Endodermal cell (in vitro differentiated cells): ENCODE measurements around the gene NDUFV1. TPM values are rescaled to one million over a fixed set of nuclear protein-coding genes. Genes with fewer than 3 reads are reported as not detected.
"Not testable (repeated sequence)": the region's sequence is repeated elsewhere in the genome, so short reads cannot be mapped to it uniquely, and the experiment has no call there.

Experiments used
- DNase-seq: peaks from one replicate; pipeline ENCODE4 v3.0.0-alpha.2; 2017
- H3K27ac ChIP-seq: 2 replicates; pipeline ENCODE4 v1.5.1; 2013; ENCODE audit warnings: mild to moderate bottlenecking, low read depth, low read length, moderate library complexity
- H3K27me3 ChIP-seq: 2 replicates; pipeline ENCODE4 v1.6.1; 2013; ENCODE audit warnings: mild to moderate bottlenecking, low read length, moderate library complexity; ENCODE audit not compliant: insufficient read depth, control insufficient read depth, poor library complexity, severe bottlenecking
- H3K36me3 ChIP-seq: 2 replicates; pipeline ENCODE4 v1.7.0; 2013; ENCODE audit warnings: mild to moderate bottlenecking, low read length, moderate library complexity; ENCODE audit not compliant: control insufficient read depth, insufficient read depth
- H3K4me1 ChIP-seq: one replicate; pipeline ENCODE4 v1.7.0; 2013; ENCODE audit warnings: low read length; ENCODE audit not compliant: control insufficient read depth, insufficient read depth
- H3K4me3 ChIP-seq: 2 replicates; pipeline ENCODE4 v1.5.1; 2013; ENCODE audit warnings: mild to moderate bottlenecking, low read length, moderate library complexity
- H3K9ac ChIP-seq: 2 replicates; pipeline ENCODE4 v1.6.1; 2013; ENCODE audit warnings: mild to moderate bottlenecking, low read length, moderate library complexity; ENCODE audit not compliant: poor library complexity, severe bottlenecking; ENCODE audit errors: extremely low read depth
- H3K9me3 ChIP-seq: 2 replicates; pipeline ENCODE4 v1.6.1; 2013; ENCODE audit warnings: mild to moderate bottlenecking, low read length, moderate library complexity; ENCODE audit not compliant: control insufficient read depth
- H3K27ac Mint-ChIP-seq: 2 replicates; pipeline ENCODE4 v1.8.0; 2020; ENCODE audit warnings: mixed read lengths
- H3K27me3 Mint-ChIP-seq: 2 replicates; pipeline ENCODE4 v1.8.0; 2021; ENCODE audit warnings: mild to moderate bottlenecking, mixed read lengths; ENCODE audit not compliant: insufficient read depth
- H3K36me3 Mint-ChIP-seq: 2 replicates; pipeline ENCODE4 v1.8.0; 2020; ENCODE audit warnings: low read depth, mixed read lengths
- H3K4me1 Mint-ChIP-seq: 2 replicates; pipeline ENCODE4 v1.8.0; 2020; ENCODE audit warnings: mixed read lengths
- H3K4me3 Mint-ChIP-seq: 2 replicates; pipeline ENCODE4 v1.8.0; 2020; ENCODE audit warnings: mild to moderate bottlenecking, moderate library complexity, mixed read lengths
- H3K9me3 Mint-ChIP-seq: 2 replicates; pipeline ENCODE4 v1.8.0; 2020; ENCODE audit warnings: mild to moderate bottlenecking, mixed read lengths
- CTCF ChIP-seq: fragments of 200-600 bp; sonication (generic); conservative IDR thresholded peaks from 2 replicates; pipeline ENCODE4 v1.5.0; 2021; ENCODE audit warnings: antibody characterized with exemption, mild to moderate bottlenecking
- WGBS, 2 experiments: methylation state at CpG; one replicate each; pipeline versions ENCODE4 v1.1.5 to v1.1.7; 2013; ENCODE audit warnings: missing lambda C conversion rate in 2 of 2, mixed read lengths in 1 of 2; ENCODE audit not compliant: insufficient coverage in 1 of 2, insufficient read length in 1 of 2; 5-methylcytosine and 5-hydroxymethylcytosine counted together
- total RNA-seq, 2 donors: library from RNA; stranded (reverse); fragmentation: NEBNext Ultra II Directional in 1 of 2; extraction: Animal tissue kit (Norgen Biotek cat#: 25700) in 1 of 2; gene quantifications; 2 replicates in 1 of 2; 3 replicates in 1 of 2; pipeline ENCODE4 v1.2.1, GENCODE V29; 2021

Gene NDUFV1
- total RNA-seq, 2 donors from 2014 or later, result 135 to 160 TPM

GRCh38 chr11:67617243-67617953, 10.7 kb downstream of the NDUFV1 start:
- H3K4me3 ChIP-seq, result no peak overlapping the region
- peaks cover 35% of the 10 kb centered on the region for H3K4me1 Mint-ChIP-seq
- peak; percentile 56 for DNase-seq

DNA sequence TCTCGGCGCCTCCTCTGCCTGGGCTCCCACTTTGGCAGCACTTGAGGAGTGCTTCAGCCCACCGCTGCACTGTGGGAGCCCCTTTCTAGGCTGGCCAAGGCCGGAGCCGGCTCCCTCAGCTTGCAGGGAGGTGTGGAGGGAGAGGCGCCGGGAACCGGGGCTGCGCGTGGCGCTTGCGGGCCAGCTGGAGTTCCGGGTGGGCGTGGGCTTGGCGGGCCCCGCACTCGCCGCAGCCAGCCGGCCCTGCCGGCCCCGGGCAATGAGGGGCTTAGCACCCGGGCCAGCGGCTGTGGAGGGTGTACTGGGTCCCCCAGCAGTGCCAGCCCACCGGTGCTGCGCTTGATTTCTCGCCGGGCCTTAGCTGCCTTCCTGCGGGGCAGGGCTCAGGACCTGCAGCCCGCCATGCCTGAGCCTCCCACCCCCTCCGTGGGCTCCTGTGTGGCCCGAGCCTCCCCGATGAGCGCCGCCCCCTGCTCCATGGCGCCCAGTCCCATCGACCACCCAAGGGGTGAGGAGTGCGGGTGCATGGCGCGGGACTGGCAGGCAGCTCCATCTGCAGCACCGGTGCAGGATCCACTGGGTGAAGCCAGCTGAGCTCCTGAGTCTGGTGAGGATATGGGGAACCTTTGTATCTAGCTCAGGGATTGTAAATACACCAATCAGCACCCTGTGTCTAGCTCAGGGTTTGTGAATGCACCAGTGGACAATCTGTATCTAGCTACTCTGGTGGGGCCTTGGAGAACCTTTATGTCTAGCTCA, 12.3 kb downstream of the NDUFV1 start:
- not testable (repeated sequence) for H3K9ac ChIP-seq, H3K27ac ChIP-seq, H3K9me3 ChIP-seq, H3K36me3 ChIP-seq, H3K4me3 ChIP-seq, H3K4me1 ChIP-seq, H3K36me3 Mint-ChIP-seq, H3K27me3 ChIP-seq, H3K27me3 Mint-ChIP-seq
- Mint-ChIP-seq H3K9me3 (peaks cover 10% of the 10 kb centered on the region), H3K4me1 (peaks cover 43% of the 10 kb centered on the region), H3K27ac (peak overlapping the region; percentile 92), H3K4me3 (peak overlapping the region; percentile 83)
- DNase-seq, result peak; percentile 81
- WGBS, 2 experiments, result 92 to 96% methylated on average over 5 to 39 of the region's 40 CpGs

More at GRCh38 chr11:67617243-67617953, 10.7 kb downstream of the NDUFV1 start:
- H3K36me3 ChIP-seq, result no peaks in the 10 kb centered on the region
- peaks cover 5% of the 10 kb centered on the region for H3K36me3 Mint-ChIP-seq
- no peaks in the 10 kb centered on the region for H3K4me1 ChIP-seq
- WGBS, 2 experiments, result 77 to 82% methylated on average over 7 of the region's 7 CpGs
- peak overlapping the region; percentile 53 for H3K27ac Mint-ChIP-seq
- peaks cover 3% of the 10 kb centered on the region for H3K27me3 Mint-ChIP-seq
- peak overlapping the region; percentile 26 for H3K4me3 Mint-ChIP-seq
- H3K27me3 ChIP-seq, result no peaks in the 10 kb centered on the region
- peaks cover 10% of the 10 kb centered on the region for H3K9me3 Mint-ChIP-seq
- TF ChIP-seq CTCF, result no peak
- H3K9ac ChIP-seq, result no peak overlapping the region
- H3K27ac ChIP-seq, result no peak overlapping the region
- H3K9me3 ChIP-seq, result no peaks in the 10 kb centered on the region

- 8 to 23% methylated on average over 11 to 33 of the region's 33 CpGs for WGBS, 2 experiments
- H3K4me3 ChIP-seq, result peak overlapping the region; percentile 95
- peak overlapping the region; percentile 83 for H3K4me3 Mint-ChIP-seq
- H3K4me1 Mint-ChIP-seq, result peaks cover 40% of the 10 kb centered on the region
- peak; percentile 92 for DNase-seq
- H3K9me3 ChIP-seq, H3K27me3 ChIP-seq, H3K27me3 Mint-ChIP-seq, H3K36me3 Mint-ChIP-seq, H3K36me3 ChIP-seq, H3K27ac ChIP-seq, H3K4me1 ChIP-seq: not testable (repeated sequence)
- H3K9ac ChIP-seq, result peak overlapping the region; percentile 70
- H3K9me3 Mint-ChIP-seq, result peaks cover 10% of the 10 kb centered on the region
- H3K27ac Mint-ChIP-seq, result peak overlapping the region; percentile 92
- TF ChIP-seq CTCF, result peak; percentile 26
Observed at GRCh38 chr11:67619683-67620618, 13.2 kb downstream of the NDUFV1 start.

DNA sequence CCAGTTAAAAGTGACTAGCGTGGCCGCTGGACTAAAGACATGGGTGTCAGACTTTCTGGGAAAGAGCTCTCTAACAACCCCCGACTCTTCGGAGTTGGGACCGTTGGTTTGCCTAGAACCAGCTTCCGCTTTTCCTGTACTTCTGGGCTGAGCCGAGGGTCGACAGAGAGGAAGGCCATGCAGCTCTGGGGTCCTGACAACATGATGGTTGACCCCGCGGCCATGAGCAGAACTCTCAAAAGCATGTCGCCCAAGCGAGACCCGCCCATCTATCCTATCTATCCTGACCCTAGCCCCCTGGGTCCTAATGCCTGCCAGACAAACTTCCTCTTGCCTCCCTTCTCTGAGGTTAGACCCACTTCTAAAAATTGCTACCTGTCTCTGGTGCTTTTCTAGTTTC, 13.9 kb downstream of the NDUFV1 start:
- not testable (repeated sequence) for H3K4me1 ChIP-seq, H3K9me3 ChIP-seq, H3K36me3 Mint-ChIP-seq, H3K36me3 ChIP-seq, H3K27me3 Mint-ChIP-seq, H3K27ac ChIP-seq, H3K27me3 ChIP-seq
- peaks cover 10% of the 10 kb centered on the region for H3K9me3 Mint-ChIP-seq
- peak overlapping the region; percentile 70 for H3K9ac ChIP-seq
- H3K4me3 ChIP-seq, result peak overlapping the region; percentile 95
- 0 to 1% methylated on average over 4 to 13 of the region's 13 CpGs for WGBS, 2 experiments
- peak; percentile 86 for DNase-seq
- H3K4me3 Mint-ChIP-seq, result peak overlapping the region; percentile 83
- peak overlapping the region; percentile 92 for H3K27ac Mint-ChIP-seq
- H3K4me1 Mint-ChIP-seq, result peaks cover 40% of the 10 kb centered on the region

DNA sequence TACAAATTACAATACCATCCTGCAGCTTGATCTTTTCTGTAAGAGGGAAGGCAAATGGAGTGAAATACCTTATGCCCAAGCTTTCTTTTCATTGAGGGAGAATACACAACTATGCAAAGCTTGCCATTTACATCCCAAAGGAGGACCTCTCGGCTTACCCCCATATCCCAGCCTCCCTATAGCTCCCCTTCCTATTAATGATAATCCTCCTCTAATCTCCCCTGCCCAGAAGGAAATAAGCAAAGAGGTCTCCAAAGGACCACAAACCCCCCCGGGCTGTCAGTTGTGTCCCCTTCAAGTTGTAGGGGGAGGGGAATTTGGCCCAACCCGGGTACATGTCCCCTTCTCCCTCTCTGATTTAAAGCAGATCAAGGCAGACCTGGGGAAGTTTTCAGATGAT, 15.2 kb downstream of the NDUFV1 start:
- not testable (repeated sequence) for H3K27me3 ChIP-seq, H3K9me3 ChIP-seq, H3K27me3 Mint-ChIP-seq, H3K4me1 ChIP-seq, H3K36me3 ChIP-seq, H3K27ac ChIP-seq
- Histone ChIP-seq H3K4me3 (peak overlapping the region; percentile 95), H3K9ac (peak overlapping the region; percentile 70)
- peak; percentile 66 for DNase-seq
- WGBS, 2 experiments, result 0% methylated on average over 2 of the region's 3 CpGs; no CpG with 5 or more reads in 1 of the 2 experiments
- peaks cover 10% of the 10 kb centered on the region for H3K9me3 Mint-ChIP-seq
- H3K36me3 Mint-ChIP-seq, result peaks cover 14% of the 10 kb centered on the region
- H3K27ac Mint-ChIP-seq, result peak overlapping the region; percentile 92
- H3K4me3 Mint-ChIP-seq, result peak overlapping the region; percentile 83
- peaks cover 34% of the 10 kb centered on the region for H3K4me1 Mint-ChIP-seq
